PC-3 (cell line): ENCODE data around the gene RPS5. TPM values are rescaled to one million over a fixed set of nuclear protein-coding genes. Genes with fewer than 3 reads are reported as not detected.

Experiments used
- ATAC-seq: fragments of 200-7000 bp; cut with Tn5 transposase; 2 replicates; pipeline ENCODE4 v1.9.1; 2020; ENCODE audit warnings: mild to moderate bottlenecking, moderate library complexity
- BruUV-seq: library from RNA; stranded (reverse); fragments of 400-500 nt; replicated peaks from 2 replicates; lab custom pipeline; 2021; lab: Mats Ljungman, UMichigan
- CTCF ChIA-PET: fragments of 300-600 bp; sonication (Branson Sonifier 250); formaldehyde crosslinking; loops from one replicate; lab custom pipeline; 2022; ENCODE audit warnings: antibody characterized with exemption; lab: Charles Lee
- POLR2A ChIA-PET: fragments of 300-600 bp; sonication (Branson Sonifier 250); formaldehyde crosslinking; loops from one replicate; lab custom pipeline; 2022; ENCODE audit warnings: antibody characterized with exemption; ENCODE audit not compliant: unreplicated experiment; lab: Charles Lee
- DNase-seq: peaks from one replicate; pipeline ENCODE4 v3.0.0-alpha.2; 2015
- H2AFZ ChIP-seq: fragments of 300-600 bp; sonication (generic); 2 replicates; pipeline ENCODE4 v1.6.0; 2016; ENCODE audit warnings: antibody characterized with exemption, low read length
- H3F3A ChIP-seq: fragments of 300-600 bp; sonication (generic); one replicate; pipeline ENCODE4 v1.6.0; 2017; ENCODE audit warnings: antibody characterized with exemption, low read length, control low read depth, mild to moderate bottlenecking; ENCODE audit not compliant: unreplicated experiment
- H3K27ac ChIP-seq: fragments of 300-600 bp; sonication (generic); 2 replicates; pipeline ENCODE4 v1.5.1; 2016; ENCODE audit warnings: mild to moderate bottlenecking, low read length
- H3K27me3 ChIP-seq: fragments of 300-600 bp; sonication (generic); 2 replicates; pipeline ENCODE4 v1.6.1; 2016; ENCODE audit warnings: low read length, mixed read lengths
- H3K36me3 ChIP-seq: fragments of 300-600 bp; sonication (generic); 2 replicates; pipeline ENCODE4 v1.6.1; 2016; ENCODE audit warnings: low read depth, mixed run types, low read length, mixed read lengths
- H3K4me1 ChIP-seq: fragments of 300-600 bp; sonication (generic); 2 replicates; pipeline ENCODE4 v1.5.1; 2016; ENCODE audit warnings: low read length; ENCODE audit not compliant: insufficient read depth
- H3K4me2 ChIP-seq: fragments of 300-600 bp; sonication (generic); 2 replicates; pipeline ENCODE4 v1.6.0; 2016; ENCODE audit warnings: low read length
- H3K4me3 ChIP-seq: fragments of 300-600 bp; sonication (generic); 2 replicates; pipeline ENCODE4 v1.5.1; 2016; ENCODE audit warnings: mild to moderate bottlenecking, low read length, mixed read lengths
- H3K79me2 ChIP-seq: fragments of 300-600 bp; sonication (generic); 2 replicates; pipeline ENCODE4 v1.6.1; 2017; ENCODE audit warnings: low read length, mixed read lengths
- H3K9ac ChIP-seq: fragments of 300-600 bp; sonication (generic); 2 replicates; pipeline ENCODE4 v1.6.0; 2016; ENCODE audit warnings: mild to moderate bottlenecking, low read length
- H3K9me2 ChIP-seq: fragments of 300-600 bp; sonication (generic); replicated peaks from 2 replicates; pipeline ENCODE4 v1.6.1; 2016; ENCODE audit warnings: mixed run types, low read length, mixed read lengths
- H3K9me3 ChIP-seq: fragments of 300-600 bp; sonication (generic); 2 replicates; pipeline ENCODE4 v1.6.1; 2016; ENCODE audit warnings: low read length, mixed read lengths
- H4K20me1 ChIP-seq: fragments of 300-600 bp; sonication (generic); 2 replicates; pipeline ENCODE4 v1.6.1; 2016; ENCODE audit warnings: low read length, mixed read lengths
- EZH2 ChIP-seq: fragments of 300-600 bp; sonication (generic); IDR thresholded peaks from one replicate; pipeline ENCODE4 v1.6.1; 2017; ENCODE audit warnings: antibody characterized with exemption, mild to moderate bottlenecking, low read length; ENCODE audit not compliant: unreplicated experiment
- EZH2phosphoT487 ChIP-seq: fragments of 300-600 bp; sonication (generic); IDR thresholded peaks from 2 replicates; pipeline ENCODE4 v1.6.1; 2018; ENCODE audit warnings: mild to moderate bottlenecking, antibody characterized with exemption, low read length, borderline replicate concordance
- intact Hi-C: fragments of 100-400 bp; cut with micrococcal nuclease; formaldehyde crosslinking; loops from 2 replicates; pipeline ENCODE4 v1.9.0; 2023
- total RNA-seq: library from RNA; depleted of rRNA; stranded (reverse); fragments of >200 nt; gene quantifications from 2 replicates; pipeline ENCODE4 v1.2.3, GENCODE V29; 2014
- TF ChIP-seq, protein P1 (sequence below): fragments of 300-600 bp; sonication (generic); conservative IDR thresholded peaks from 2 replicates; pipeline ENCODE4 v1.5.1; 2017; ENCODE audit warnings: antibody characterized with exemption, low read depth, mild to moderate bottlenecking, low read length

RPS5 gene
- total RNA-seq, 1 experiment from 2014 or later = 3,776 TPM

- no peak for ATAC-seq
- no TSS peak for BruUV-seq
These were observed 11.5 kb downstream of the RPS5 start for GRCh38 chr19:58398545-58398944.

GRCh38 chr19:58399903-58400302 is 12.8 kb downstream of the RPS5 start:
- TF ChIP-seq EZH2phosphoT487 = no peak
- TF ChIP-seq EZH2 = no peak
- TF ChIP-seq, protein P1, sequence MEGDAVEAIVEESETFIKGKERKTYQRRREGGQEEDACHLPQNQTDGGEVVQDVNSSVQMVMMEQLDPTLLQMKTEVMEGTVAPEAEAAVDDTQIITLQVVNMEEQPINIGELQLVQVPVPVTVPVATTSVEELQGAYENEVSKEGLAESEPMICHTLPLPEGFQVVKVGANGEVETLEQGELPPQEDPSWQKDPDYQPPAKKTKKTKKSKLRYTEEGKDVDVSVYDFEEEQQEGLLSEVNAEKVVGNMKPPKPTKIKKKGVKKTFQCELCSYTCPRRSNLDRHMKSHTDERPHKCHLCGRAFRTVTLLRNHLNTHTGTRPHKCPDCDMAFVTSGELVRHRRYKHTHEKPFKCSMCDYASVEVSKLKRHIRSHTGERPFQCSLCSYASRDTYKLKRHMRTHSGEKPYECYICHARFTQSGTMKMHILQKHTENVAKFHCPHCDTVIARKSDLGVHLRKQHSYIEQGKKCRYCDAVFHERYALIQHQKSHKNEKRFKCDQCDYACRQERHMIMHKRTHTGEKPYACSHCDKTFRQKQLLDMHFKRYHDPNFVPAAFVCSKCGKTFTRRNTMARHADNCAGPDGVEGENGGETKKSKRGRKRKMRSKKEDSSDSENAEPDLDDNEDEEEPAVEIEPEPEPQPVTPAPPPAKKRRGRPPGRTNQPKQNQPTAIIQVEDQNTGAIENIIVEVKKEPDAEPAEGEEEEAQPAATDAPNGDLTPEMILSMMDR = no peak
- peaks cover 6% of the 10 kb centered on the region for H3K79me2 ChIP-seq
- H3K27ac ChIP-seq = no peak overlapping the region
- no TSS peak for BruUV-seq
- POLR2A ChIA-PET = interaction anchor here (0.6 kb wide), 1 partner anchor 13 kb away, joined by 5 read pairs; no protein-coding TSS in a partner anchor
- no peaks in the 10 kb centered on the region for H3K27me3 ChIP-seq
- no peak overlapping the region for H2AFZ ChIP-seq
- peak overlapping the region; percentile 87 for H3K4me2 ChIP-seq
- ATAC-seq = no peak
- peaks cover 26% of the 10 kb centered on the region for H3K4me1 ChIP-seq
- H3K9ac ChIP-seq = no peak overlapping the region
- no peaks in the 10 kb centered on the region for H3K9me3 ChIP-seq
- no peak overlapping the region; the same call in 1 of the 2 replicates for H3K4me3 ChIP-seq
- CTCF ChIA-PET = no interaction called here
- peaks cover 3% of the 10 kb centered on the region; the same call in 1 of the 2 replicates for H4K20me1 ChIP-seq
- peaks cover 1% of the 10 kb centered on the region for H3F3A ChIP-seq
- DNase-seq = no peak
- intact Hi-C loops = loop anchor here (5.0 kb wide), 1 partner anchor 73 kb away; the partner anchor contains the start of gene ZSCAN22
- H3K36me3 ChIP-seq = peaks cover under 1% of the 10 kb centered on the region; the same call in 1 of the 2 replicates
- no peaks in the 10 kb centered on the region for H3K9me2 ChIP-seq

More at GRCh38 chr19:58398545-58398944, 11.5 kb downstream of the RPS5 start:
- peaks cover 37% of the 10 kb centered on the region for H3K4me1 ChIP-seq
- no peak for DNase-seq
- H3K9me2 ChIP-seq = no peaks in the 10 kb centered on the region
- peaks cover 17% of the 10 kb centered on the region for H4K20me1 ChIP-seq
- peaks cover 6% of the 10 kb centered on the region for H3K79me2 ChIP-seq
- H3K4me2 ChIP-seq = no peak overlapping the region
- ChIA-PET POLR2A (no interaction called here), CTCF (no interaction called here)
- intact Hi-C loops = no loop called here
- no peak overlapping the region for H3K4me3 ChIP-seq
- H3K27ac ChIP-seq = no peak overlapping the region
- TF ChIP-seq EZH2 = no peak
- TF ChIP-seq, protein P1 = no peak
- TF ChIP-seq EZH2phosphoT487 = no peak
- H3K9ac ChIP-seq = no peak overlapping the region
- peaks cover 15% of the 10 kb centered on the region for H3F3A ChIP-seq
- H2AFZ ChIP-seq = no peak overlapping the region
- H3K27me3 ChIP-seq = no peaks in the 10 kb centered on the region
- peaks cover 14% of the 10 kb centered on the region for H3K36me3 ChIP-seq
- no peaks in the 10 kb centered on the region for H3K9me3 ChIP-seq

DNA sequence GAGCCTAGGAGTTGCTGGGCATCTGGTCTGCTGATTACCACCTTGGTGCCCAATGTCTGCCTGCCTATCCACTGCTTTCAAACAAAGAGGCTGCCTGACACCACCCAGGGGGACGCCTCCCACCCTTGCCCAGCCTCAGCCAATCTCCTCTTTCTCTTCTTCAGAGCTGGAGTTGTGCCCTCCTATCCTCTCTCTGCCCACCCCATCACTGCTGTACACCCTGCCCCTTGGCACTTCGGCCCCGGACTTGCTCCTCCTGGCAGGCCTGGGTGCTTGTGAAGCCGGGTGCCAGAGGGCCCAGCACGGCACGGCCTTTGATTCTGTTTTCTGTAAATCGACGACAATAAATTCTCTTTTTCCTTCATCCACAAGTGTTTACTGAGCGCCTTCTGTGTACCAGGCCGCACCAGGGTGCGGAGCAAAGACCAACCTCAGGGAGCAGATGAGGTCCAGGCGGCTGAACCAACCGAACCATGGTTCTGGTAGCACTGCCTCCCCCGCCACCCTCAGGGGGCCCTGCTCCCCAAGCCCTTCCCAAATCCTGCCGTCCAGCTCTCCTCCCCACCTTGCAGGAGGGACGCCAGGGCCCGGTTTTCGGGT is 13.3 kb downstream of the RPS5 start:
- peak; percentile 14; the same call in 1 of the 2 replicates for ATAC-seq
- Histone ChIP-seq H3K4me3 (peak overlapping the region; percentile 64), H3K9ac (peak overlapping the region; percentile 46), H3K27ac (no peak overlapping the region), H3K4me2 (peak overlapping the region; percentile 87), H4K20me1 (no peaks in the 10 kb centered on the region), H3K9me3 (no peaks in the 10 kb centered on the region), H3K27me3 (no peaks in the 10 kb centered on the region), H2AFZ (peak overlapping the region; percentile 74), H3K4me1 (peaks cover 21% of the 10 kb centered on the region), H3K36me3 (no peaks in the 10 kb centered on the region), H3F3A (no peaks in the 10 kb centered on the region), H3K79me2 (peaks cover 6% of the 10 kb centered on the region), H3K9me2 (no peaks in the 10 kb centered on the region)
- no peak for DNase-seq
- intact Hi-C loops = loop anchor here (5.0 kb wide), 1 partner anchor 73 kb away; the partner anchor contains the start of gene ZSCAN22
- CTCF ChIA-PET = no interaction called here
- no TSS peak for BruUV-seq
- POLR2A ChIA-PET = interaction anchor here (0.6 kb wide), 1 partner anchor 12 kb away, joined by 5 read pairs; no protein-coding TSS in a partner anchor
- TF ChIP-seq, protein P1 = no peak
- no peak for TF ChIP-seq EZH2phosphoT487
- no peak for TF ChIP-seq EZH2
